Subcutaneous adipose tissue (tissue), 4 donors: Measurements from ENCODE around the gene HTT. TPM values are rescaled to one million over a fixed set of nuclear protein-coding genes. Genes with fewer than 3 reads are reported as not detected.

Source experiments
- total RNA-seq, 4 donors: library from RNA; depleted of rRNA; stranded (reverse); fragments of >200 nt; gene quantifications; one replicate each; pipeline ENCODE4 v1.1.0, GENCODE V29; 2016
- TF ChIP-seq, protein P1 (sequence below): fragments of 450-650 bp; IDR thresholded peaks from one replicate; pipeline ENCODE4 v1.5.1; 2016; ENCODE audit warnings: low read depth, mild to moderate bottlenecking, control low read depth, antibody characterized with exemption, moderate library complexity

The HTT gene
- total RNA-seq, 4 donors from 2014 or later: 48.2 to 79.3 (median 72.1) TPM

DNA sequence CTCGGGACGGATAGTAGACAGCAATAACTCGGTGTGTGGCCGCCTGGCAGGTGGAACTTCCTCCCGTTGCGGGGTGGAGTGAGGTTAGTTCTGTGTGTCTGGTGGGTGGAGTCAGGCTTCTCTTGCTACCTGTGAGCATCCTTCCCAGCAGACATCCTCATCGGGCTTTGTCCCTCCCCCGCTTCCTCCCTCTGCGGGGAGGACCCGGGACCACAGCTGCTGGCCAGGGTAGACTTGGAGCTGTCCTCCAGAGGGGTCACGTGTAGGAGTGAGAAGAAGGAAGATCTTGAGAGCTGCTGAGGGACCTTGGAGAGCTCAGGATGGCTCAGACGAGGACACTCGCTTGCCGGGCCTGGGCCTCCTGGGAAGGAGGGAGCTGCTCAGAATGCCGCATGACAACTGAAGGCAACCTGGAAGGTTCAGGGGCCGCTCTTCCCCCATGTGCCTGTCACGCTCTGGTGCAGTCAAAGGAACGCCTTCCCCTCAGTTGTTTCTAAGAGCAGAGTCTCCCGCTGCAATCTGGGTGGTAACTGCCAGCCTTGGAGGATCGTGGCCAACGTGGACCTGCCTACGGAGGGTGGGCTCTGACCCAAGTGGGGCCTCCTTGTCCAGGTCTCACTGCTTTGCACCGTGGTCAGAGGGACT, 168.8 kb downstream of the HTT start:
- TF ChIP-seq, protein P1, sequence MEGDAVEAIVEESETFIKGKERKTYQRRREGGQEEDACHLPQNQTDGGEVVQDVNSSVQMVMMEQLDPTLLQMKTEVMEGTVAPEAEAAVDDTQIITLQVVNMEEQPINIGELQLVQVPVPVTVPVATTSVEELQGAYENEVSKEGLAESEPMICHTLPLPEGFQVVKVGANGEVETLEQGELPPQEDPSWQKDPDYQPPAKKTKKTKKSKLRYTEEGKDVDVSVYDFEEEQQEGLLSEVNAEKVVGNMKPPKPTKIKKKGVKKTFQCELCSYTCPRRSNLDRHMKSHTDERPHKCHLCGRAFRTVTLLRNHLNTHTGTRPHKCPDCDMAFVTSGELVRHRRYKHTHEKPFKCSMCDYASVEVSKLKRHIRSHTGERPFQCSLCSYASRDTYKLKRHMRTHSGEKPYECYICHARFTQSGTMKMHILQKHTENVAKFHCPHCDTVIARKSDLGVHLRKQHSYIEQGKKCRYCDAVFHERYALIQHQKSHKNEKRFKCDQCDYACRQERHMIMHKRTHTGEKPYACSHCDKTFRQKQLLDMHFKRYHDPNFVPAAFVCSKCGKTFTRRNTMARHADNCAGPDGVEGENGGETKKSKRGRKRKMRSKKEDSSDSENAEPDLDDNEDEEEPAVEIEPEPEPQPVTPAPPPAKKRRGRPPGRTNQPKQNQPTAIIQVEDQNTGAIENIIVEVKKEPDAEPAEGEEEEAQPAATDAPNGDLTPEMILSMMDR: no peak

DNA sequence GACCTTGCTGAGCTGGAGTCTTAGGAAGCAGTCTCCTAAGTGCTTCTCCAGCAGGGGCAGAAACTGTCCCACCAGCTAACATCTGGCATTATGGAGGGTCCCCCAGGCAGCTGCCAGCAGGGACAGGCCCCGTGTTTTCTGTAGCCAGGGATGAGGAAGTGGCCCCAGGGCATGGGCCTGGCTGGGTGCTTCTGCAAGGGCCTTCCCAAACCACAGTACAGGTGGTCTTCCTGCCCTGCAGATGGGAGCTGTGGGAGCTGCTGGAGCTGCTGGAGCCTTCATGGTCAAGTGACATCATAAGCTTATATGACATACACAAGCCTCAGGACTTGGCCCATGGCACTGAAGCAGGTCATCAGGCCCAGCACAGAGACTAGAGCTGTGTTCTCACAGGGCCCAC, 169.5 kb downstream of the HTT start:
- TF ChIP-seq, protein P1: no peak

- TF ChIP-seq, protein P1: no peak
Measured at GRCh38 chr4:3244747-3245146, 170.3 kb downstream of the HTT start.

DNA sequence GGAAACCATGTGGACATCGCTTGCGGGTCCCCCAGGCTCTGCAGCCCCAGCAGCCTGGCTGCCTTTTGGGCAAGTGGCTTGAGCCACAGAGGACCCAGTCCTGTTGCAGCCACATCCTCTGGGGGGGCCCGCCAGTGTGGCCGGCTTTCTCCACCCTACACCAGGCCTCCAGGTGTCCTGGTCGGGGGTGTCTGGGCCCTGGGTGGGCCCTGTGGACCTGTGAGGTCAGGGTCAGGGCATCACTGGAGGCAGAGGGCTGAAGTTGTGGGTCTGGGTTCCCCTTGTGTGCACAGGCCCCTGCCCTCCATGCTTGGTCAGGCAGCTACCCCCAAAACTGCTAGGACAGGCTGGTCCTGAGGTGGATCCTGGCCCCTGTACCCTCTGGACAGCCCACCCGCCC, 171.2 kb downstream of the HTT start:
- TF ChIP-seq, protein P1: no peak

- TF ChIP-seq, protein P1: no peak
Measured at GRCh38 chr4:3246458-3247398, 172.2 kb downstream of the HTT start.

DNA sequence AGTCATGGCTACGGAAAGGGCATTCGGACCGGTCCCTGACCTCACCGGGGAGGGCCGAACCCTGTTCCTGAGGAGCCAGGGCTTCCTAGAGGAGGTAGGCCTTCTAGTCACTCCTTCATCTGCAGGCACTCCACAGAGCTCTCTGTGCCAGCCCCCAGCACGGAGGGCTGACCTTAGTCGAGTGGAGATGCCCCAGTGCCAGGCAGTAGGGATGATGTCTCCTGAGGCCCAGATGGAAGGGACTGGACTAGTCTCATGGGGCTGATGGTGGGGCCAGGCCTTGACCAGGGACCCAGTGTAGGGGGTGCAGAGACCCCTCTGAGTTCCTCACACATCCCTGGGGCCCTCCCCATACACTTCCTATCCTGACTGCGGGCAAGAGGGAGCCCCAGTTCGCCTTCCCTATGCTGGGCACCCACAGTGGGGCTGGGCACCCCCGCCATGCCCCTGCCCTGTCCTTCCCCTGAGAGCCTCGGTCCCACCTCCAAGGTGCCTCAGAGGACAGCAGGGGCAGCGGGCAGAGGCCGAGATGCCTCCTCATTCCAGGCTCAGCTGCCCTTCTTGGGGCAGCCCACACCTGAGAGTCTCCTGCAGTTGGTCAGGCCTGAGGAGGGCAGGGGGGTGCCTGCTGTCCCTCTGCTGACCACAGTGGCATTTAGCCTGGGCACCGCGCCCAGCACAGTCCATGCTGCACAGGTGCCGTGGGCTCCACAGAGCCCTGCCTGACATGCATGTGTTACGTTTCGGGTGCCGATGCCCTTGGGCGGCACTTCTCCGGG, 173.1 kb downstream of the HTT start:
- TF ChIP-seq, protein P1: no peak

GRCh38 chr4:3248178-3248480, 173.6 kb downstream of the HTT start:
- TF ChIP-seq, protein P1: no peak
